Superior temporal gyrus (tissue), 1 donor: ENCODE results near the gene OR2A42.
"Not testable (repeated sequence)": the region's sequence is repeated elsewhere in the genome, so short reads cannot be mapped to it uniquely, and the experiment has no call there.

Source experiments
- DNase-seq: peaks from one replicate; pipeline ENCODE4 v3.0.0-alpha.2; 2016; ENCODE audit errors: extremely low spot score

The OR2A42 gene

DNA sequence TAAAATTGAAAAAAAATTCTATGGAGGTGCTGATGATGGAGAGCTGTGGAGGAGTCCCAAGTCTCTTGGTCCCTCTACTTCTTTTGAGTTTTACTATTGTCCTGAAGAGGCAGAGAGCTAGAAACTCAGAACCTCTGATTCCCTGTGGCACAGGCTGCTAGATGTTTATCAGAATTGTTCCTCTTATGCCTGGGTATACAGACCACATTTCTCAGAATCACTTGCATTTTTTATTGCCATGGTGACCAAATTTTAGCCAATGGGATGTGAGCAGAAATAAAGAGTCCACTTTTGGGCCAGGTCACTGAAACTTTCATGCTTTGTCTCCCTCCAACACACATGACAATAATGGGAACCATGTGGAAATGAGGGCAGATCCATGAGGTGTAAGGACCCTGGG is 15.7 kb downstream of the OR2A42 start:
- not testable (repeated sequence) for DNase-seq

DNA sequence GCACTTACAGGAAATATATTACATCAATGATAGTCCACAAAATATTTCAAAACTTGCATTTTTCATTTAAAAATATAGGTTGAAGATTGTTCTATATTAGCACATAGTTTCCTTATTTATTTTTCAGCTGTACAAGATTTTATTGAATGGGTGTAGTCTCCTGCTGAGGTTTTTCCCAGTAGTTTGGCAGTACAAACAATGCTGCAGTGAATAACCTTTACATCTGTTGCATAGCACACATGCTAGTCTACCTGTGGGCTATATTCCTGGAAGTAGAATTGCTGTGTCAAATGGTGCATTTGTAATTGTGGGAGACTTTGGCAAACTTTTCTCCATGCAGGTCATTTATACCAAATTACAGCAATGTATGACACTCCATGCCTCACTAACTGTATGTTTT is 18.9 kb downstream of the OR2A42 start:
- not testable (repeated sequence) for DNase-seq

DNA sequence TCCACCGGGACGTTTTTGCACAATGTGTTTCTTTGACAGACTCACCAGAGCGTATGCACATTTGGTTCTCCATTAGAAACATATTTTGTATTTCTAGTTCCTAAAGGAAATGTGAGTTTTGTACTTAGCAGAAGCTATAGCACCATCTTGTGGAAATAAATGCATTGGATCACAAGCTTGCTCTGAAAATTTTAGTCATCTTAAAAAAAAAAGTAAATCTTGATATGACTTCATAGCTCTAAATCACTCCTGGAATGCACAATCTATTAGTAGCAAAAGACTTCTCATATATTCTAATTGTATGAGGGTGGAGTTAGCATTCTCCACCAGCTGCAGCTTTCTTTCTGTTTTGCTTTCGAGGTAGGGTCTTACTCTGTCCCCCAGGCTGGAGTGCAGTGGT is 20.3 kb downstream of the OR2A42 start:
- not testable (repeated sequence) for DNase-seq

DNA sequence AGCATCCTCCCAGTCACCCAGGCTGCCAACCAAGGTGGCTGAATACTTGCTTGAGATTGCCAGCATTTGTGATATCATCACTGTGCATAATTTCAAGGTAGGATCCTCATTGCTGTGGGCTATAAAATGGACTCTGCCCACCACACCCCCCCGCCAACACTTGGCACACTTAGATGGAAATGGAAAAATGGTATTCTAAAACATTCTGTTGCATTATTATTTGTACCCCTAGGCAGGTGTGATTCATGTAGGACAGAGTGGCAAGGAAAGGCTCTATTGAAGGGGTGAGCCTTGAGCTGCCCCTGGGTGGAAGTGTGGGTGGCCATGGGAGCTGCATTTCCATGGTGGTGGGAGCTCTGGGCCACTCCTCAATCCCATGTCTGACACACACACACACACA is 20.8 kb downstream of the OR2A42 start:
- not testable (repeated sequence) for DNase-seq

DNA sequence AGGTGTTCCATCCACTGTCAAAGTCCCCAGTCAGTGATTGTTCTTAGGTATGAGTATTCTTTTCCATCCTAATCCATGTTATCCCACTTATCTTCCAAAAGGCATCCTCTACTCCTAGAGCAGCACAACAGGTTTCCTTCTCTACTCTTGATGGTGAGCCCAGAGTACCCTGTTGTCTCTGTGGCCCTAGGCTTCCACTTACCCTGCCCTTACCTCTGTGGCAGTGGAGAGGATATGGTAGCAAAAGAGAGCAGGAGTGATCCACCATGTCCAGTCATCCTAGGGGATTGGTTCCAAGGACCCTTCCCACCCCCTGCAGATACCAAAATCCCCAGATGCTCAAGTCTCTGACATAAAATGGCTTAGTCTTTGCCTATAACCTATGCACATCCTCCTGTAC is 22.2 kb downstream of the OR2A42 start:
- not testable (repeated sequence) for DNase-seq

DNA sequence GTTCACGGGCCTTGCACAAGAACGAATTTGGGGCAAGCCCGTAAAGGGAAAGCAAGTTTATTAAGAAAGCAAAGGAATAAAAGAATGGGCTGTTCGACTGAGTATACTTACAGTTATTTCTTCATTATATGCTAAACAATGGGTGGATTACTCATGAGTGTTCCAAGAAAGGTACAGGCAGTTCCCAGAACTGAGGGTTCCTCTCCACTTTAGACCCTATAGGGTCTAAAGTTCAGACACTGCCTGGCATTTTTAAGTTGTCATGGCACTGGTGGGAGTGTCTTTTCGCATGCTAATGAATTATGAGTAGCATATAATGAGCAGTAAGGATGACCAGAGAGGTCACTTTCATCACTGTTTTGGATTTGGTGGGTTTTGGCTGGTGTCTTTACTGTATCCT is 34.1 kb downstream of the OR2A42 start:
- not testable (repeated sequence) for DNase-seq

DNA sequence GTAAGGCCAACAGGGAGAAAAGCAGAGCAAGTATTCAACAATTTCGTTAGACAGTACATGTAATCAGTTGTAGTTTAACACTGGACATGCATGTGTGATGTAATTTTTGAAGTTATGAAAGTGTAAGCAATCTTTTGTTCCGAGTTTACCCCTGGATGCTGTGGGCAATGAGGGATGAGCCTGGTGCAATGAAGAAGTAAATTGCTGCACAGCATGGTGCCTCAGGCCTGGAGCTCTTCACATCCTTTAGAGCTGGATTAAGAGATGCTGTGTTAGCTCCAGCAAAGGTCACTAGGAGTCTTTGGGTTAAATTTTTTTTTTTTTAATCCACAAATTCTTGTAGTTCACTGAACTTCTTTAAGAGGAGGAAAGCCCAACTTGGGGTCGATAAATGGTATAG is 36.3 kb downstream of the OR2A42 start:
- not testable (repeated sequence) for DNase-seq

DNA sequence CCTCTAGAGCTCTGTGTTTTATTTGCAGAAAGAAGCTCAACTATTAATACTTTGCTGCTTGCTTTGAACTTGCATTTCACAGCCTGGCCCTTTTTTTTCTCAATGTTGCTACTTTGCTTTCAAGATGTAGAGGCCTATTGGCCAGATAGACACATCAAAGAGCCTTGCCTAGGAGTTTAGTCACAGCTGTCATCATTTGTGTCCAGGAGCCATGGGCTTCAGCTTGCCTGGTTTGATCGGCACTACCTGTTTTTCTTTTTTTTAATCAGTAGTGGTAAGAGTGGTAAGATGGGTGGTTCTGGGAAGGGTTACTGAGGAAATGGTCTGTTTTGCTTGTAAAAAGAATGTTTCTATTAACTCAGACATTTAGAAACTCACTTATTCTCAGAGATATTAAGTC is 37.4 kb downstream of the OR2A42 start:
- not testable (repeated sequence) for DNase-seq

DNA sequence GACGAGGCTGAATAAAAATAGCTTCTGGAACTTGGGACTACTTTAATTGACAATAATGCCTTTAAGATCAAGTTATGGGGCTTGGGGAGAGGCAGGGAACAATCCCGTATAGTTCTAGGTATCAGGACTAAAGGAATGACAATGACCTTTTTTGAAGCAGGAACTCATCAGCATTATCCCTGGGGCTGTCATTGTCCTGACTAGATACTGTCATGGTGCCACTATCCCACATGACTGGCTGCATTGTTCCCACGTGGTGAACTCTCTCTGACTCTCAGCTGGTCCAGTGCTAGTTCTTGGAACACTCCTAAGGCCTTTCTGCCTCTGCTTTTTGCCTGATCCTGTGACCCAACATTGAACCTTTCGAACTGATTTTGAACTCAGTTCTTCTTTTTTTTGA is 40.5 kb downstream of the OR2A42 start:
- DNase-seq, result not testable (repeated sequence)

DNA sequence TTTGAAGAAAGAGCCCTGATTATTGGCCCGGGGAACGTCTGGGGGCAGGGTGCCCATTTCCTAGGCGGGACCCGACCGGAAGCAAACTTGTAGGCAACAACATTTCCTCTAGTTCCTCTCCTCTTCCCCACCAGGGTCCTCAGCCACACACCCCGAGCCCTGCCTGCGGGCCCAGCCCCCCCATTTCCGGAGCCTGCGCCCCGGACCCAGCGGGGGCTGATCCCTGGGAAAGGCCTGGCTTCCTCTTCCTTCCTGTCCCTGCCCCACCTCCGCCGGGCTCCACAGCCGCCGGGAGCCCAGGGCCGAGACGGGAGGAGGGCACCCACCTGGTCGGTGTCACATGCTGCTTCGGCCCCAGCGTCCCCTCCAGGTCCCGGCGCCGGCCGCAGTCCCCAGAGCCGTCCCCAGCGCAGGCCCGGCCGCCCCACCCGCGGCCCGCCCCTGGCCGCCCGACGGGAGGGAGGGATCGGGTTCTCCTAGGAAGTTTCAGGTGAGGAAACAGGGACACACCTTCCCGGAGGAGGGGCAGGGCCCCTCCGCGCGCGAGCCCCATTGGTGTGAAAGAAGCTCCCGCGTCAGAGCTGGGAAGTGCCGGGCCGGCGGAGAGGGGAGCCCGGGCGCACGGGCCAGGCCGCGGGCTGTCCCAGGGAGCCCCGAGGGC is 44.1 kb downstream of the OR2A42 start, which contains the start of gene ARHGEF35:
TSS of gene ARHGEF35 (minus strand) at position 622 of the 661 bp plus-strand sequence. CDS start 7,450 bp downstream, outside the sequence.
- DNase-seq, result not testable (repeated sequence)

DNA sequence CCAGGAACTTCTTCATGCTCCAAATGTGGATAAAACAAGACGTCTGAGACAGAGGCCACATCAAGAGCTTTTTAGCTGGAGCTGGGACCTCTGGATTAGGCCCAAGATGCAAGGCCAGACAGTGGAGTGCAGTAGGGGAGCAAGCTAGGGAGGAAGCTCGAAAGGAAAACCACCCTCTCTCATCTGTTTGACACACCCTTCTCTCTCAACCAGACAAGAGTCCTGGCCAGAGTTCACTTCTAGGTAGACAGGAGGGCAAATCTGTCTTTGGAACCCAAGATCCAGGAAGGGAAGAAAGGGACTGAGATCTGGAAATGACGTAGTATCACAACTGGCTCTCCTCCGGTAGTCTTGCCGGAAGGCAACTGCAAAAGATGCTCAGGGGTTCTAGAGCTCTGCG is 45.0 kb downstream of the OR2A42 start:
- not testable (repeated sequence) for DNase-seq

DNA sequence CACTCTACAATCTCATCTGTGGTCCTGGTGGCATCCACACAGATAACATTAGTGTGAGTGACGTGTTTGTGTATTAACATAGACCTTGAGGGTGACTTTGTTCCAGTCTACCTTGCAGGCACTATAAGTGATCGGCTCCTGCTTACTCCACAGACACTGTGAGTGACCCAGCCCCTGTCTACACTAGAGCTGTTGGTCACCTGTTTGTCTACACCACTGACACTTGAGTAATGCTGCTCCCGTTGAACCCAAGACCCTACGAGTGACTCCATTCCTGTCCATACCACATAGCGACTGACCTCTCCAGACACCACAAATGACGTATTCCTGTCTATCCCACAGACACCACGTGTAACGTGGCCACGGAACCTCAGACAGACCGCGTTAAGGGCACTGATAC is 45.6 kb downstream of the OR2A42 start:
- DNase-seq, result not testable (repeated sequence)

DNA sequence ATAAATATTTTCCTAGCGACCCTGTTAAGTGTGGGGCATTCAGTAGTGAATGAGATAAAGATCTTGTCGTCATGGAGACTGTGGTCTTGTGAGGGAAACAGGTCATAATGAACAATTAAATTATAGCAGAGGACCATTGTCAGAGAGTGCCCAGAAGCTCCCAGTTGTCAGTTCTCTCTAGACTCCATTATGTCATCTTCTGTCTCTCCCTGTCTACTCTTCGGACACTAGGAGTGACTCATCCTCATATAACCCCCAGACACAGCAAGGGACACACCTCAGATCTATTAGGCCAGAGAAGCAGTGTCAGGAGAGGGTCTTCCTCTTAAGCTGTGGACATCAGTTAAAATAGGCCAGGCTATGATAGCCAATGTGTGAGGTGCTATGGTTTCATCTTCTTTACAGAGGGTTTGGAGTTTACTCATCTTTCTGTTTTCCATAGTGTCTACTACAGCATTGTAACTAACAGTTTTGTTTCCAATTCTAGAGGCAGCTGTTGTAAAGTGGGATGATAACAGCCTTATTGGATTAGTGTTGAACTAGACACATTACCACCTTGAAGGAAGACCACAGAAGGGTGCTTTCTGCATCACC is 50.7 kb downstream of the OR2A42 start:
- DNase-seq, result not testable (repeated sequence)

DNA sequence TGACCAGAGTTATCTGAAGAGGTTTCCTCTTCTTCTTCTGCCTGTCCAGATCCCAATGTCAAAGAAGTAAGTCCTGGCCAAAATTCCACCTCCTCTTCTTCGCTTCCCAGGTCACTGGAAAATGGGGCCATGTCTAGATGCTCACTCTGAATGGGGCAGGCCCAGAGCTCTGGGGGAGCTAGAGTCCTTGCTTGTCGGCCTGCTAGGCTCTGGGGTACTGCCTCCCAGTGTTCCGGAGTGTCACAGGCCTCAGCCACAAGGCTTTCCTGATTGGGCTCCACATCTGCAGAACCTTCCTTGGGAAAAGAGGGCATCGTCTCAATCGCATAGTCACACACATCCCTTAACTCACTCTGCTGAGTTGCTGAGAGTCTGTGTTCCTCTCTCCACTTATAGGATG is 51.6 kb downstream of the OR2A42 start:
- not testable (repeated sequence) for DNase-seq

DNA sequence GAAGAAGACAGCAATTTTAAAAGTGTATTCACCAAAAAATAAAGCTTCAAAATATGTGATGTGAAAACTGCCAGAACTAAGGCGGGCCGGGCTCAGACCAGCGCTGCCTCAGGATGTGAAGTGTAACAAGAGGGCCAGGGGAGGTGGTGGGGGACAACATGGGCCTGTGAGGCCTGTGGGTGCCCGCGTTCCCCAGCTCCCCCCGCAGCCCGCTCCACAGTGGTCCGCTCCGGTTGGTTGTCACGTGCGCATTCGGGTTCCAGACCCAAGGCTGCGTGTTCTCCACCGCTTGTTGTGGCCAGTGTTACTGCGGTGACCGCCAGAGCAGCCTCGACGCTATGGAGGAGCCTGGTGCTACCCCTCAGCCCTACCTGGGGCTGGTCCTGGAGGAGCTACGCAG is 56.2 kb downstream of the OR2A42 start, which contains the start of gene CTAGE4:
TSS of gene CTAGE4 (plus strand) at position 301 of the 400 bp plus-strand sequence. CDS start at position 339, 38 bp downstream.
- not testable (repeated sequence) for DNase-seq

DNA sequence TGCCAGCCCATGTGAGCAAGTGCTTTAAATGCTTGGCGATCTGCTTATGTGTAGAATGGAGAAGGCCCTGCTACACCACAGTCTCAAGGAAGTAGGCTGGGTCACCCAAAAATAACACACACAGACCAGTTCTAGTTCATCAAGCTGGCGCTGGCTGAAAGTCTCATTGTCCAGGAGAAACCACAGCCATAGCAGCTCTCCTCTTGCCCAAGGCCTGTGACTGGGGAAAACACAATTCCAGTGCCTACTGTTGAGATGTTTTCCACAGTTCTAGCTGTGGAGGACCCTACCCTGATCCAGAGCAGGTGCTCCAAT is 60.3 kb downstream of the OR2A42 start:
- not testable (repeated sequence) for DNase-seq

DNA sequence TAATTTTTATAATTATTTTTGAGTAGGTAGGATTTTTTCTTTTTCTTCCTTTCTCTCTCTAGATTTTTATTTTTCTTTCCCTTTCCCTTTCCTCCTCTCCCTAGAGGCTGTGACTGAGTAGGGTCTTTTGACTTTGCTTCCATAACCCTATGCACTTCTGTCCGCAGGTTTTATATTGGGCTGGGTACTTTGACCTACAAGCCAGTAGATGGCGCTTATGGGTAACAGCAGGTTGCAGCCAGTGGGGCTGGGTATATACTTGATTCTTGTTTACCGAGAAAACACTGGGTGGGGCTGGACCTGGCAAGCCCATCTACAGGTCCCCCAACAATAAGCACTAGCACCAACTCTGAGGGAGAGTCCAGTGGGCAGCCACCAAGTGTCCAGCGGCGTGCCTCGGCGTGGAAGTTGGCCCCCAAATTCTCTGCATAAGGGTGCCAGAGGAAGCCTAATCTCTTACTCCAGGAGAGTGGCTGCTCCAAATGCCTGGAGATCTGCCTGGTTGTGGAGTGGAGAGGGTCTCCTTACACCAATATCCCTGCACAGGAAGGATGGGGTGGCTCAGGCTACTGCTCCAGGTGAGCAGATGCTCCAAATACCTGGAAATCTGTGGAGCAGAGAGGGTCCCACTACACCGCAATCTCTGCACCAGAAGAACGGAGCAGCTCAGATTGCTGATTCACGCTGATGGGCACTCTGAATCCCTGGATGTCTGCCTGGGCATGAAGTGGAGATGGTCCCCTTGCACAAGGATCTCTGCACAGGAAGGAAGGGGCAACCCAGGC is 60.8 kb downstream of the OR2A42 start:
- not testable (repeated sequence) for DNase-seq
